Breast epithelium (tissue), 4 donors: ENCODE data around the gene NLK. TPM values are rescaled to one million over a fixed set of nuclear protein-coding genes. Genes with fewer than 3 reads are reported as not detected.
"Not testable (repeated sequence)": the region's sequence is repeated elsewhere in the genome, so short reads cannot be mapped to it uniquely, and the experiment has no call there.

Experiments used
- DNase-seq, 2 donors: peaks; one replicate each; pipeline ENCODE4 v3.0.0-alpha.2; 2019; ENCODE audit warnings: low spot score in 2 of 2
- H3K27ac ChIP-seq, 2 donors: fragments of 200-600 bp; sonication (generic) in 1 of 2; one replicate each; pipeline ENCODE4 v1.5.1; 2016 to 2019; ENCODE audit warnings: mild to moderate bottlenecking in 1 of 2
- H3K27me3 ChIP-seq, 2 donors: fragments of 200-600 bp; sonication (generic) in 1 of 2; one replicate each; pipeline versions ENCODE4 v1.5.1 to v1.6.0; 2017 to 2019; ENCODE audit warnings: control low read depth in 1 of 2, mild to moderate bottlenecking in 1 of 2
- H3K36me3 ChIP-seq: fragments of 200-600 bp; one replicate; pipeline ENCODE4 v1.5.1; 2019
- H3K4me1 ChIP-seq, 2 donors: fragments of 200-600 bp; sonication (generic); one replicate each; pipeline ENCODE4 v1.5.1; 2016 to 2019; ENCODE audit warnings: control low read depth in 1 of 2
- H3K4me3 ChIP-seq, 3 donors: fragments of 200-600 bp; sonication (generic); 1 replicate in 2 of 3; 2 replicates in 1 of 3; pipeline ENCODE4 v1.5.1; 2016 to 2019; ENCODE audit warnings: mild to moderate bottlenecking in 3 of 3, moderate library complexity in 2 of 3
- H3K9me3 ChIP-seq, 2 donors: fragments of 200-600 bp; sonication (generic) in 1 of 2; one replicate each; pipeline ENCODE4 v1.5.1; 2016 to 2019; ENCODE audit warnings: control low read depth in 1 of 2
- POLR2A ChIP-seq: fragments of 450-650 bp; IDR thresholded peaks from one replicate; pipeline ENCODE4 v1.6.1; 2016; ENCODE audit warnings: antibody characterized with exemption, mild to moderate bottlenecking, moderate library complexity
- POLR2AphosphoS5 ChIP-seq, 3 donors: sonication (generic); formaldehyde crosslinking; IDR thresholded peaks; one replicate each; pipeline ENCODE4 v1.6.1; 2017; ENCODE audit warnings: antibody characterized with exemption in 3 of 3
- intact Hi-C: fragments of 100-400 bp; cut with DNase I; formaldehyde crosslinking; loops from one replicate; pipeline ENCODE4 v1.15.1; 2023; ENCODE audit warnings: low total_unique reads
- total RNA-seq, 3 donors: library from RNA; depleted of rRNA; stranded (reverse); fragments of >200 nt; gene quantifications; one replicate each; pipeline ENCODE4 v1.1.0, GENCODE V29; 2016
- TF ChIP-seq, protein P1 (sequence below), 3 donors: fragments of 450-650 bp; IDR thresholded peaks; one replicate each; pipeline ENCODE4 v1.5.1; 2016 to 2017; ENCODE audit warnings: antibody characterized with exemption in 3 of 3, mild to moderate bottlenecking in 3 of 3, moderate library complexity in 3 of 3

Gene NLK
- total RNA-seq, 3 donors from 2014 or later: 19.8 to 35.1 (median 27.5) TPM

DNA sequence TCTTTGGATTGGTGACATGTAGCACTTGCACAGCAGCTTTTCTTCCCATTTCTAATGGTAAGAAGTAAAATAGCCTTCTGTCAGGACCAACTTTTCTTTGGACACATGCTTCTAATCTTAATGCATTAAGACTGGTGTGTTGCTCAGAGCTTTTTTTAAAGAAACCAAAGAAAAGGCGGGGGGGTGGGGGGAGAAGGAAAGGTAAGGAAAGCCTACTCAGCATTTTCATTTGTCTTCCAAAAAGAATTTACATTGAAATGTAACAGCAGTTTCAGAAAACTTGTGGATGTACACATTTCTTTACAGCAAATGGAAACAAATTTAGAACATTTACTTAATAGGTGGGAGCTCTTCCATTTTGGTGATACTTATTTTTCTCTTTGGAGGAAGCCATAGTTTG lies 49.6 kb downstream of the NLK start:
- DNase-seq: no peak
- no peaks in the 10 kb centered on the region for H3K4me1 ChIP-seq
- H3K4me3 ChIP-seq: no peak overlapping the region
- TF ChIP-seq POLR2A (no peak), POLR2AphosphoS5 (IDR thresholded peaks at IDR 0.05) (no peak)
- TF ChIP-seq, protein P1, sequence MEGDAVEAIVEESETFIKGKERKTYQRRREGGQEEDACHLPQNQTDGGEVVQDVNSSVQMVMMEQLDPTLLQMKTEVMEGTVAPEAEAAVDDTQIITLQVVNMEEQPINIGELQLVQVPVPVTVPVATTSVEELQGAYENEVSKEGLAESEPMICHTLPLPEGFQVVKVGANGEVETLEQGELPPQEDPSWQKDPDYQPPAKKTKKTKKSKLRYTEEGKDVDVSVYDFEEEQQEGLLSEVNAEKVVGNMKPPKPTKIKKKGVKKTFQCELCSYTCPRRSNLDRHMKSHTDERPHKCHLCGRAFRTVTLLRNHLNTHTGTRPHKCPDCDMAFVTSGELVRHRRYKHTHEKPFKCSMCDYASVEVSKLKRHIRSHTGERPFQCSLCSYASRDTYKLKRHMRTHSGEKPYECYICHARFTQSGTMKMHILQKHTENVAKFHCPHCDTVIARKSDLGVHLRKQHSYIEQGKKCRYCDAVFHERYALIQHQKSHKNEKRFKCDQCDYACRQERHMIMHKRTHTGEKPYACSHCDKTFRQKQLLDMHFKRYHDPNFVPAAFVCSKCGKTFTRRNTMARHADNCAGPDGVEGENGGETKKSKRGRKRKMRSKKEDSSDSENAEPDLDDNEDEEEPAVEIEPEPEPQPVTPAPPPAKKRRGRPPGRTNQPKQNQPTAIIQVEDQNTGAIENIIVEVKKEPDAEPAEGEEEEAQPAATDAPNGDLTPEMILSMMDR (IDR thresholded peaks at IDR 0.05): no peak
- intact Hi-C loops: no loop called here
- no peaks in the 10 kb centered on the region for H3K36me3 ChIP-seq
- no peaks in the 10 kb centered on the region for H3K27me3 ChIP-seq
- H3K27ac ChIP-seq: no peak overlapping the region
- H3K9me3 ChIP-seq: no peaks in the 10 kb centered on the region

DNA sequence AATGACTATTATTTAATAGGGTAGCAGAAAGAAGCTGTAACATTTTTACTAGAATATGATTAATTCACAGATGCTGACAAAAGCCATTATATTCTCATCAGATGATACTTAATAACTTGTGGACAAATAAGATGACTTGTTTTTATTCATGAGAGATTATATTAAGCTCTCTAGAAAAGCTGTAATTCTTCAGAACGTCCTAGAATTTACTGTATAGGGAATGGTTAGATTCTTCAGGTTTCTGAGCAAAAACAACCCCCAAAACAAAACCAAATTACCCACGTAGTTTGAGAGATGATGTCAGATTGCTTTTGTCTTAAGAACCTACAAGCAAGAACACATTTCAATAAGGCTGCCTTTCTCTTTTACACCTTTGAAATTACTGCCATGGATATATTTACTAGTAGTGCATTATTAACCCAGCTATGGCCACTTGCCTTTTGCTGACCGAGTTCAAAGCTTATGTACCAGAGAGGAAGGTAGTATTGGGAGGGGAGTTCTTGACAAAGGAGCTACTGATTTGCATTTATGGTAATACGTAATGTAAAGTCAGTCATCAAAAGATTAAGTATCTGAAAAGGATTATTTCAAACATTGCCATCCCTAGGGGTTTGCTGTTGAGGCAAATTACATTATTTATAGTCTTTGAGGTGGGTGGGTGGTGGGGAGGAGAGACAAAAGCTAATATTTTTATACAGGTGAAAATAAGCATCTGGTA lies 51.7 kb downstream of the NLK start:
- no peaks in the 10 kb centered on the region for H3K36me3 ChIP-seq
- H3K4me1 ChIP-seq: no peaks in the 10 kb centered on the region
- intact Hi-C loops: no loop called here
- DNase-seq: no peak
- H3K4me3 ChIP-seq: no peak overlapping the region
- no peaks in the 10 kb centered on the region for H3K27me3 ChIP-seq
- no peak overlapping the region for H3K27ac ChIP-seq
- no peaks in the 10 kb centered on the region for H3K9me3 ChIP-seq
- TF ChIP-seq POLR2A (no peak), POLR2AphosphoS5 (IDR thresholded peaks at IDR 0.05) (no peak)
- TF ChIP-seq, protein P1 (IDR thresholded peaks at IDR 0.05): no peak

GRCh38 chr17:28096756-28097155 lies 54.3 kb downstream of the NLK start:
- Histone ChIP-seq H3K4me3 (no peak overlapping the region), H3K36me3 (no peaks in the 10 kb centered on the region)

DNA sequence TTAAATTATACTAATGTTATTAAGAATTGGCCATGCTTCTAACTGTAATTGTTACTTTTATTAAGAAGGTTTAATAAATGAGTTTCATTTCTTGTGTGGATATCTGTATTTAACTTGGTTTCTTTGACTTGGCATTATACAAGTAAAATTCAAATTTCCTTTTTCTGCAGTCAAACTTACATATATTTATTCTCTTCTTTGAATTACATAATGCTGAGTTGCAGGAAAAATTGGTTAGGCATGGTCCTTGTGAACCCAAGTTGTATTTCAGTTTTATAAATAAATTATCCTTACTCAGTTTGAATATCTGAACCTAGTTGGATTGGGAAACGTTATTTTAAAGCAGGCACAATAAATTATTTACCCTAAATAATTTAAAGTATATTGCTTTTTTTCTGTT lies 54.8 kb downstream of the NLK start:
- H3K4me1 ChIP-seq: no peaks in the 10 kb centered on the region
- TF ChIP-seq, protein P1 (IDR thresholded peaks at IDR 0.05): no peak
- H3K27me3 ChIP-seq: no peaks in the 10 kb centered on the region
- no peak for DNase-seq
- intact Hi-C loops: no loop called here
- no peak overlapping the region for H3K27ac ChIP-seq
- H3K4me3 ChIP-seq: no peak overlapping the region
- no peaks in the 10 kb centered on the region for H3K9me3 ChIP-seq
- no peaks in the 10 kb centered on the region for H3K36me3 ChIP-seq

More at GRCh38 chr17:28096756-28097155, 54.3 kb downstream of the NLK start:
- no peak overlapping the region for H3K27ac ChIP-seq
- TF ChIP-seq POLR2AphosphoS5 (IDR thresholded peaks at IDR 0.05) (no peak), POLR2A (no peak)
- TF ChIP-seq, protein P1 (IDR thresholded peaks at IDR 0.05): no peak
- DNase-seq: no peak
- no peaks in the 10 kb centered on the region for H3K9me3 ChIP-seq
- no peaks in the 10 kb centered on the region for H3K27me3 ChIP-seq
- no peaks in the 10 kb centered on the region for H3K4me1 ChIP-seq
- intact Hi-C loops: no loop called here

DNA sequence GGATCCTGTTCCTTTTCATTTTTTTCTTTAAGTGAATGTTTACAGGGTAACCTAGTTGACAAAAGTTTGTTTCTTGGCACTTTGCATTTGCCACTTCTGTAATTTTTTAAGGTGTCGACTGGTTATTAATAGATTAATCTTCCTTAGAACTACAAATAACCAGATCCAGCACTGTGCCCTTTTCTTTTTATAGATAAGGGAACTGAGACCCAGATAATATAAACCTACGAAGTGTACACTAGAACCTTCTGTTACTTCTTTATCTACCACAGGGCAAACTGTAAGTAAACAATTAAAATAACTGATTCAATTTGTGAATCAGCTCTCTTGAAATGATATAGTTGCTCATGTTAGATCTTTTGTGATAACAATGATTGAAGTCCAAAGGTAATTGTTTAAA lies 55.4 kb downstream of the NLK start:
- no peak for TF ChIP-seq POLR2AphosphoS5 (IDR thresholded peaks at IDR 0.05)
- TF ChIP-seq, protein P1 (IDR thresholded peaks at IDR 0.05): no peak
- no peak for TF ChIP-seq POLR2A
- no peaks in the 10 kb centered on the region for H3K27me3 ChIP-seq
- intact Hi-C loops: no loop called here

DNA sequence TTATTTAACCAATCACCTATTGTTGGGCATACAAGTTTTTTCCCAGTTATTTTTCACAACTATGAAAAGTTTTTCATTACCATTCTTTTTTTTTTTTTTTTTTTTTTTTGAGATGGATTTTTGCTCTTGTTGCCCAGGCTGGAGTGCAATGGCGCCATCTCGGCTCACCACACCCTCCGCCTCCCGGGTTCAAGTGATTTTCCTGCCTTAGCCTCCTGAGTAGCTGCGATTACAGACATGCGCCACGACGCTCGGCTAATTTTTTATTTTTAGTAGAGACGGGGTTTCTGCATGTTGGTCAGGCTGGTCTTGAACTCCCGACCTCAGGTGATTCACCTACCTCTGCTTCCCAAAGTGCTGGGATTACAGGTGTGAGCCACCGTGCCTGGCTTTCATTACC lies 56.1 kb downstream of the NLK start:
- intact Hi-C loops: not testable (repeated sequence)

More for the DNA sequence above, 55.4 kb downstream of the NLK start:
- H3K4me1 ChIP-seq: no peaks in the 10 kb centered on the region
- H3K9me3 ChIP-seq: no peaks in the 10 kb centered on the region
- no peak overlapping the region for H3K4me3 ChIP-seq
- no peaks in the 10 kb centered on the region for H3K36me3 ChIP-seq
- no peak for DNase-seq
- H3K27ac ChIP-seq: no peak overlapping the region

More for the DNA sequence above, 56.1 kb downstream of the NLK start:
- H3K27me3 ChIP-seq, H3K4me1 ChIP-seq, H3K36me3 ChIP-seq, H3K4me3 ChIP-seq, H3K27ac ChIP-seq, H3K9me3 ChIP-seq, DNase-seq: not testable (repeated sequence)
